IMR-90 (cell line): ENCODE measurements around the gene ADGRD1. TPM values are rescaled to one million over a fixed set of nuclear protein-coding genes. Genes with fewer than 3 reads are reported as not detected.

Experiments used
- ATAC-seq: fragments of 200-7000 bp; cut with Tn5 transposase; 2 replicates; pipeline ENCODE4 v1.9.1; 2020; ENCODE audit warnings: low read depth, mild to moderate bottlenecking, moderate library complexity
- BruUV-seq: library from RNA; stranded (reverse); fragments of 400-500 nt; replicated peaks from 2 replicates; lab custom pipeline; 2021; lab: Mats Ljungman, UMichigan
- CTCF ChIA-PET: fragments of 300-600 bp; formaldehyde crosslinking; extraction: SDS; loops from one replicate; lab custom pipeline; 2021; ENCODE audit warnings: antibody characterized with exemption; lab: Yijun Ruan, JAX
- POLR2A ChIA-PET: fragments of 300-600 bp; sonication (Branson Sonifier 250); formaldehyde crosslinking; loops from one replicate; lab custom pipeline; 2022; ENCODE audit warnings: antibody characterized with exemption; ENCODE audit not compliant: unreplicated experiment; lab: Charles Lee
- DNase-seq: peaks from one replicate; pipeline ENCODE4 v3.0.0; 2013
- H2AFZ ChIP-seq: replicated peaks from 2 replicates; pipeline ENCODE3; 2013; ENCODE audit warnings: low read length, mild to moderate bottlenecking; ENCODE audit not compliant: poor library complexity
- H2AK5ac ChIP-seq: 2 replicates; pipeline ENCODE4 v1.6.1; 2013; ENCODE audit warnings: low read depth, low read length, inconsistent platforms
- H2AK9ac ChIP-seq: replicated peaks from 2 replicates; pipeline ENCODE3; 2013; ENCODE audit warnings: mild to moderate bottlenecking, low read depth, low read length, moderate library complexity; ENCODE audit not compliant: poor library complexity
- H2BK120ac ChIP-seq: 2 replicates; pipeline ENCODE4 v1.6.1; 2013; ENCODE audit warnings: low read depth, low read length, inconsistent platforms
- H2BK15ac ChIP-seq: 3 replicates; pipeline ENCODE4 v1.6.1; 2013; ENCODE audit warnings: low read depth, low read length, inconsistent platforms
- H2BK20ac ChIP-seq: 2 replicates; pipeline ENCODE4 v1.6.1; 2013; ENCODE audit warnings: low read depth, mild to moderate bottlenecking, inconsistent platforms, low read length, moderate library complexity
- H2BK5ac ChIP-seq: 2 replicates; pipeline ENCODE4 v1.6.1; 2013; ENCODE audit warnings: mild to moderate bottlenecking, low read depth, low read length, inconsistent platforms; ENCODE audit not compliant: poor library complexity, severe bottlenecking
- H3K14ac ChIP-seq: replicated peaks from 2 replicates; pipeline ENCODE4 v1.6.1; 2013; ENCODE audit warnings: low read depth, low read length, inconsistent platforms
- H3K18ac ChIP-seq: 2 replicates; pipeline ENCODE4 v1.6.1; 2013; ENCODE audit warnings: low read depth, low read length, control low read depth
- H3K23ac ChIP-seq: 2 replicates; pipeline ENCODE4 v1.6.1; 2013; ENCODE audit warnings: low read depth, low read length, inconsistent platforms
- H3K27ac ChIP-seq: 2 replicates; pipeline ENCODE4 v1.5.1; 2013; ENCODE audit warnings: mild to moderate bottlenecking, control low read depth, low read length; ENCODE audit not compliant: insufficient read depth
- H3K27me3 ChIP-seq: 2 replicates; pipeline ENCODE4 v1.6.1; 2013; ENCODE audit warnings: low read length; ENCODE audit not compliant: control insufficient read depth, insufficient read depth
- H3K36me3 ChIP-seq: 2 replicates; pipeline ENCODE4 v1.6.1; 2013; ENCODE audit warnings: low read length, mixed read lengths; ENCODE audit not compliant: control insufficient read depth, insufficient read depth
- H3K4ac ChIP-seq: 2 replicates; pipeline ENCODE4 v1.6.1; 2013; ENCODE audit warnings: low read depth, low read length, inconsistent platforms
- H3K4me1 ChIP-seq: 2 replicates; pipeline ENCODE4 v1.6.1; 2013; ENCODE audit warnings: low read length, mixed read lengths; ENCODE audit not compliant: control insufficient read depth, insufficient read depth
- H3K4me2 ChIP-seq: 2 replicates; pipeline ENCODE4 v1.6.1; 2013; ENCODE audit warnings: low read depth, mild to moderate bottlenecking, control low read depth, low read length, moderate library complexity
- H3K4me3 ChIP-seq: 2 replicates; pipeline ENCODE4 v1.5.1; 2013; ENCODE audit warnings: low read depth, mild to moderate bottlenecking, control low read depth, low read length, moderate library complexity; ENCODE audit not compliant: insufficient read depth
- H3K56ac ChIP-seq: 2 replicates; pipeline ENCODE4 v1.6.1; 2013; ENCODE audit warnings: low read length, inconsistent platforms; ENCODE audit not compliant: insufficient read depth; ENCODE audit errors: extremely low read depth
- H3K79me1 ChIP-seq, 2 experiments: 2 replicates each; pipeline ENCODE4 v1.6.1; 2013; ENCODE audit warnings: low read length in 2 of 2, inconsistent platforms in 1 of 2, low read depth in 1 of 2
- H3K9ac ChIP-seq: 2 replicates; pipeline ENCODE4 v1.6.1; 2013; ENCODE audit warnings: low read depth, low read length, control low read depth
- H3K9me1 ChIP-seq: 2 replicates; pipeline ENCODE4 v1.6.1; 2013; ENCODE audit warnings: low read length, inconsistent platforms; ENCODE audit not compliant: insufficient read depth
- H3K9me3 ChIP-seq: 2 replicates; pipeline ENCODE4 v1.6.1; 2013; ENCODE audit warnings: low read length; ENCODE audit not compliant: control insufficient read depth, insufficient read depth
- H4K20me1 ChIP-seq: 2 replicates; pipeline ENCODE4 v1.6.1; 2013; ENCODE audit warnings: low read length, inconsistent platforms; ENCODE audit not compliant: insufficient read depth
- H4K5ac ChIP-seq: 2 replicates; pipeline ENCODE4 v1.6.1; 2013; ENCODE audit warnings: mild to moderate bottlenecking, low read depth, low read length, control low read depth
- H4K8ac ChIP-seq, 2 experiments: 2 replicates each; pipeline ENCODE4 v1.6.1; 2013; ENCODE audit warnings: low read depth in 2 of 2, low read length in 2 of 2, control low read depth in 1 of 2, inconsistent platforms in 1 of 2
- H4K91ac ChIP-seq: 2 replicates; pipeline ENCODE4 v1.6.1; 2013; ENCODE audit warnings: low read depth, low read length, inconsistent platforms; ENCODE audit not compliant: insufficient read depth
- CTCF ChIP-seq: conservative IDR thresholded peaks from 2 replicates; pipeline ENCODE4 v1.5.1; 2012; ENCODE audit warnings: mild to moderate bottlenecking, low read depth, low read length, improper control_type of control experiment
- MAFK ChIP-seq: IDR thresholded peaks from 2 replicates; pipeline ENCODE4 v1.6.1; 2012; ENCODE audit warnings: low read depth, low read length, improper control_type of control experiment
- MXI1 ChIP-seq: IDR thresholded peaks from 2 replicates; pipeline ENCODE4 v1.6.1; 2012; ENCODE audit warnings: low read depth, mild to moderate bottlenecking, low read length, moderate library complexity, borderline replicate concordance
- NFE2L2 ChIP-seq: fragments of 150-350 bp; IDR thresholded peaks from 2 replicates; pipeline ENCODE4 v1.6.1; 2016; ENCODE audit warnings: low read depth, mild to moderate bottlenecking, low read length
- RAD21 ChIP-seq: IDR thresholded peaks from 2 replicates; pipeline ENCODE4 v1.6.1; 2012; ENCODE audit warnings: low read length, improper control_type of control experiment
- SMC3 ChIP-seq: fragments of 150-350 bp; IDR thresholded peaks from 2 replicates; pipeline ENCODE4 v1.6.1; 2016; ENCODE audit warnings: low read depth, mild to moderate bottlenecking, antibody characterized with exemption, low read length, moderate library complexity
- WGBS, 2 experiments: methylation state at CpG; one replicate each; pipeline versions ENCODE4 v1.1.5 to v1.1.7; 2013; ENCODE audit warnings: missing lambda C conversion rate in 2 of 2; ENCODE audit not compliant: insufficient read length in 1 of 2; ENCODE audit errors: extremely low coverage in 2 of 2; 5-methylcytosine and 5-hydroxymethylcytosine counted together
- dilution Hi-C: fragments of 300-500 bp; cut with HindIII; formaldehyde crosslinking; loops from one replicate; pipeline ENCODE4 v1.14.3; 2018; ENCODE audit warnings: low sequenced_read_pairs; ENCODE audit not compliant: unreplicated experiment
- in situ Hi-C: fragments of 300-500 bp; cut with MboI; formaldehyde crosslinking; loops from 3 replicates; pipeline ENCODE4 v1.14.3; 2019; ENCODE audit warnings: low sequenced_read_pairs, inconsistent platforms, mixed read lengths
- intact Hi-C: fragments of 100-400 bp; cut with micrococcal nuclease; formaldehyde crosslinking; loops from 2 replicates; pipeline ENCODE4 v1.10.0; 2022
- polyA plus RNA-seq, 3 experiments: library from polyadenylated mRNA; depleted of rRNA; stranded (reverse); fragments of >200 nt; gene quantifications; 2 replicates each; pipeline ENCODE4 v1.2.3, GENCODE V29; 2012; ENCODE audit warnings: low replicate concordance in 1 of 3
- total RNA-seq: library from RNA; depleted of rRNA; stranded (reverse); fragments of >200 nt; gene quantifications from 2 replicates; pipeline ENCODE4 v1.2.3, GENCODE V29; 2012

The ADGRD1 gene
- total and polyA plus RNA-seq, 2 of the 4 experiments (the other 2 are of a cell fraction): not detected

- no peak for TF ChIP-seq MXI1
These were observed 150.2 kb downstream of the ADGRD1 start (continued) for GRCh38 chr12:131103669-131104462.

GRCh38 chr12:131104463-131105350, 151.0 kb downstream of the ADGRD1 start:
- no peak overlapping the region for H4K8ac ChIP-seq
- H3K27ac ChIP-seq: no peak overlapping the region
- intact Hi-C loops (loop anchor here (1.0 kb wide), 2 partner anchors 28 to 726 kb away; no protein-coding TSS in a partner anchor), dilution Hi-C loops (no loop called here), in situ Hi-C loops (loop anchor here (25.0 kb wide), 1 partner anchor 733 kb away; the partner anchor contains the start of gene MMP17)
- H4K5ac ChIP-seq: no peak overlapping the region
- no peak overlapping the region for H3K4ac ChIP-seq
- no peak overlapping the region for H3K56ac ChIP-seq
- H3K9me1 ChIP-seq: no peaks in the 10 kb centered on the region
- no peak overlapping the region for H2BK15ac ChIP-seq
- DNase-seq (peak; percentile 16), ATAC-seq (peak; percentile 96)
- H2AFZ ChIP-seq: peak overlapping the region; percentile 47
- no peak overlapping the region for H3K14ac ChIP-seq
- H3K4me1 ChIP-seq: no peaks in the 10 kb centered on the region
- H3K18ac ChIP-seq: no peak overlapping the region
- no peak overlapping the region for H2AK5ac ChIP-seq
- no peak overlapping the region for H2BK120ac ChIP-seq
- H4K91ac ChIP-seq: no peak overlapping the region
- ChIA-PET CTCF (no interaction called here), POLR2A (no interaction called here)
- no peaks in the 10 kb centered on the region for H3K36me3 ChIP-seq
- no peaks in the 10 kb centered on the region for H3K79me1 ChIP-seq
- H3K27me3 ChIP-seq: no peaks in the 10 kb centered on the region
- H3K23ac ChIP-seq: no peak overlapping the region
- H3K4me3 ChIP-seq: no peak overlapping the region
- H4K20me1 ChIP-seq: no peaks in the 10 kb centered on the region
- H2AK9ac ChIP-seq: no peak overlapping the region
- BruUV-seq: no TSS peak
- H3K9me3 ChIP-seq: peaks cover 36% of the 10 kb centered on the region
- H2BK5ac ChIP-seq: no peak overlapping the region
- TF ChIP-seq NFE2L2 (no peak), SMC3 (0 out of 2 replicates have a peak, but pooled peaks have one; percentile 8), RAD21 (peak; percentile 33), CTCF (peak; percentile 36), MAFK (no peak)
- no peak overlapping the region for H3K9ac ChIP-seq
- WGBS, 2 experiments: 54% methylated on average over 12 of the region's 32 CpGs; no CpG with 5 or more reads in 1 of the 2 experiments
- H2BK20ac ChIP-seq: no peak overlapping the region
- no peak overlapping the region for H3K4me2 ChIP-seq
